Astrocyte of the cerebellum (primary cell): ENCODE measurements around the gene TRAPPC13.
"Not testable (repeated sequence)": the region's sequence is repeated elsewhere in the genome, so short reads cannot be mapped to it uniquely, and the experiment has no call there.

Experiments used
- DNase-seq: peaks from one replicate; pipeline ENCODE4 v3.0.0-alpha.2; 2011; ENCODE audit warnings: low read depth
- H3K4me3 ChIP-seq: 2 replicates; pipeline ENCODE4 v1.5.1; 2011; ENCODE audit warnings: mild to moderate bottlenecking, low read depth, low read length, moderate library complexity
- in situ Hi-C: cut with HindIII; loops from 2 replicates; pipeline ENCODE4 v1.10.0; 2017; ENCODE audit warnings: low sequenced_read_pairs
- TF ChIP-seq, protein P1 (sequence below): IDR thresholded peaks from 2 replicates; pipeline ENCODE4 v1.5.1; 2012; ENCODE audit warnings: low read length, low read depth, moderate library complexity, mild to moderate bottlenecking; ENCODE audit errors: missing control alignments

The TRAPPC13 gene

DNA sequence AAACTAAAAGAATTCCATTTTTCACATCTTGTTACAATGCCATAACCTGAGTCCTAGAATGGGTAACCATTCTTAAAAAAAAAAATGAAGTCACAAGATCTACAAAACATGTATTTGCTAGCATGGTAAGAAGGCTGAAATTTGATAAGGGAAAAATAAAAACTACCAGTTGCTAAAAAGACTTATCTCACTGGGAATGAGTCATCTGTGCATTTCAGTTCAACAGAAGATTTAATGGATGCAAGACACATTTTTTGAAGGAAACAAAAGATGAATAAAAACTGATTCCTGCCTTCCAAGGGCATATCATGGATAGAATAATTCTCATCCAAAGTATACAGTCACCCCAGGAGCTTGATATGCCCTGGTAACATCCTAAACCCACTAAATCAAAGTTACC, 49.9 kb downstream of the TRAPPC13 start:
- in situ Hi-C loops = no loop called here
- DNase-seq = no peak
- H3K4me3 ChIP-seq = no peak overlapping the region
- TF ChIP-seq, protein P1, sequence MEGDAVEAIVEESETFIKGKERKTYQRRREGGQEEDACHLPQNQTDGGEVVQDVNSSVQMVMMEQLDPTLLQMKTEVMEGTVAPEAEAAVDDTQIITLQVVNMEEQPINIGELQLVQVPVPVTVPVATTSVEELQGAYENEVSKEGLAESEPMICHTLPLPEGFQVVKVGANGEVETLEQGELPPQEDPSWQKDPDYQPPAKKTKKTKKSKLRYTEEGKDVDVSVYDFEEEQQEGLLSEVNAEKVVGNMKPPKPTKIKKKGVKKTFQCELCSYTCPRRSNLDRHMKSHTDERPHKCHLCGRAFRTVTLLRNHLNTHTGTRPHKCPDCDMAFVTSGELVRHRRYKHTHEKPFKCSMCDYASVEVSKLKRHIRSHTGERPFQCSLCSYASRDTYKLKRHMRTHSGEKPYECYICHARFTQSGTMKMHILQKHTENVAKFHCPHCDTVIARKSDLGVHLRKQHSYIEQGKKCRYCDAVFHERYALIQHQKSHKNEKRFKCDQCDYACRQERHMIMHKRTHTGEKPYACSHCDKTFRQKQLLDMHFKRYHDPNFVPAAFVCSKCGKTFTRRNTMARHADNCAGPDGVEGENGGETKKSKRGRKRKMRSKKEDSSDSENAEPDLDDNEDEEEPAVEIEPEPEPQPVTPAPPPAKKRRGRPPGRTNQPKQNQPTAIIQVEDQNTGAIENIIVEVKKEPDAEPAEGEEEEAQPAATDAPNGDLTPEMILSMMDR = no peak

DNA sequence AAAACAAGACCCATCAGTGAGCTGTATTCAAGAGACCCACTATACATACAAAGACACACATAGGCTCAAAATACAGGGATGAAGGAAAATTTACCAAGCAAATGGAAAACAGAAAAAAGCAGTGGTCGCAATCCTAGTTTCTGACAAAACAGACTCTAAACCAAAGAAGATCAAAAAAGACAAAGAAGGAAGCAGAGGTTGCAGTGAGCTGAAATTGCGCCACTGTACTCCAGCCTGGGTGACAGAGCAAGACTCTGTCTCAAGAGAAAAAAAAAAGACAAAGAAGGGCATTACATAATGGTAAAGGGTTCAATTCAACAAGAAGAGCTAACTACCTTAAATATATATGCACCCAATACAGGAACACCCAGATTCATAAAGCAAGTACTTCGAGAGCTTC, 51.2 kb downstream of the TRAPPC13 start:
- in situ Hi-C loops, DNase-seq, H3K4me3 ChIP-seq: not testable (repeated sequence)

DNA sequence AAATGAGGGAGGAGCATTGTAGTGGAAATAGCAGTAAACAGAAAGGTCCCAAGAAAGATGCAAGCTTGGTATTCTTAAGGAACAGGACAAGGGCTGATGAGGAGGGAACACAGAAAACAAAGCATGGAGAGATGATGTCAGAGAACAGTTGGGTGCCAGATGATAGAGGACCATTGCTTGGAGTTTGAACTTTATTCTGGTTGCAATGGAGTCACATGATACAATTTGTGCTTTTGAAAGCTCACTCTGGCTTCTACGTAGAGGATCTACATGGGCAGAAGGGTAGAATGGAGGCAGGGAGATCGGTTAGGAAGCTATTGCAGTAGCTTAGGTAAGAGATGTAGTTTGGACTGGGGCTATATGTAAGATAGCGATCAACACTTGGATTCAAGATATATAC, 57.3 kb downstream of the TRAPPC13 start:
- no peak overlapping the region for H3K4me3 ChIP-seq
- in situ Hi-C loops = loop anchor here (5.0 kb wide), 1 partner anchor 55 kb away; the partner anchor contains the start of genes SHLD3 and TRAPPC13
- DNase-seq = no peak
- TF ChIP-seq, protein P1 = no peak

DNA sequence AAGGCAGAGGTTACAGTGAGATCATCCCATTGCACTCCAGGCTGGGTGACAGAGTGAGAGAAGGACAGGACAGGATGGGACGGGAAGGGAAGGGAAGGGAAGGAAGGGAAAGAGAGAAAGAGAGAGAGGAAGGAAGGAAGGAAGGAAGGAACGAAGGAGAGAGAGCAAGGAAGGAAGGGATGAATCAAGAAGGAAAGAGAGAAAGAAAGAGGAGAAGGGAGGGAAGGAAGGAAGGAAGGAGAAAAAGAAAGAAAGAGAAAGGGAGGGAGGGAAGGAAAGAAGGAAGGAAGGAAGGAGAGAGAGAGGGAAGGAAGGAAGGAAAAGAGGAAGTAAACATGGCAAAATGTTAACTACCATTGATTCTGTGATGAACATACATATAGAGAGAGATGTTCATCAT, 68.3 kb downstream of the TRAPPC13 start:
- DNase-seq = no peak
- TF ChIP-seq, protein P1 = no peak
- in situ Hi-C loops = no loop called here
- no peak overlapping the region for H3K4me3 ChIP-seq

DNA sequence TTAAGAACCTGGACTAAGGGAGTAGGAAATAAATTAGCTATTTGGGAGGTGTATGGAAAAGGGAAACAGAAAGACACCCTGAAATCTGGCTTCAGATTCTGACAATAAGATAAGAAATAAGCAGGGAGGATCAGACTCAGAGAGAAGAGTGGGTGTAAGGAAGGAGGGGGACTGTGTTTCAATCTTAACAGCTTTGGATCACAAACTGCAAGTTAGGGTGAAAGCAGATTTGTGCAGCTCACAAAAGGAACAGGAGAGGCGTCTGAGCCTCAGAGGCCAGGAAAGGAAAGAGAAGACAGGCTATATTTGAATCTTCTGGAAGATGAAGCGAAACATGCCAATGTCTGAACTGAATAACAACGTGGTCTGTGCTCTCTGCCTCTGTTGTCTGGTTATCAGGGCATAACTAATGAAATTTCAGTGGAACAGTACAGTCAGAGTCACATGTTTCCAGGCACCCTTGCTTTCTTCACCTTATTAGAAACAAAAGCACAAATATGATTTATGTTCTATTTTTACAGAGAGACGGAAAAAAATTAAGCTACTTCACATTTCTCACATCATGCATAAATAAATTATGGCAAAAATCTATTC, 70.4 kb downstream of the TRAPPC13 start:
- no peak overlapping the region for H3K4me3 ChIP-seq
- DNase-seq = no peak
- in situ Hi-C loops = no loop called here
- TF ChIP-seq, protein P1 = no peak

DNA sequence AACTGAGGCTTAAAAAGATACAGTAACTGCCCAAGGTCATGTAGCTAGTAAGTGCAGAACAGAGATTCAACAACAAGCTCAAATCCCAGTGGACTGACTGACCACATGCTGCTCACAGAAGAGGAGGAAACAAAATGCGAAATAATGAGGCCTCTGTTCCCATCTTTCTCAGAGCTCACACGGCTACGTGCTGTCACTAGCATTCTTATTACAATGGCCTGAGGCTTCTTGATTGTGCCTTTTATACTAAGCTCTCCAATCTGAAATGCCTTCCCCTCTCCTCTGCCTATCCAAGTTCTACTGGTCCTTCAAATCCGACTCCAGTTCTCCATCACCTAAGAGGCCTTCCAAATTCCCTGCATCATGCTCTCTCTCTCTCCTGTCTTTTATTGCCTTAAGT, 71.1 kb downstream of the TRAPPC13 start:
- DNase-seq = no peak
- in situ Hi-C loops = no loop called here
- no peak overlapping the region for H3K4me3 ChIP-seq
- TF ChIP-seq, protein P1 = no peak

DNA sequence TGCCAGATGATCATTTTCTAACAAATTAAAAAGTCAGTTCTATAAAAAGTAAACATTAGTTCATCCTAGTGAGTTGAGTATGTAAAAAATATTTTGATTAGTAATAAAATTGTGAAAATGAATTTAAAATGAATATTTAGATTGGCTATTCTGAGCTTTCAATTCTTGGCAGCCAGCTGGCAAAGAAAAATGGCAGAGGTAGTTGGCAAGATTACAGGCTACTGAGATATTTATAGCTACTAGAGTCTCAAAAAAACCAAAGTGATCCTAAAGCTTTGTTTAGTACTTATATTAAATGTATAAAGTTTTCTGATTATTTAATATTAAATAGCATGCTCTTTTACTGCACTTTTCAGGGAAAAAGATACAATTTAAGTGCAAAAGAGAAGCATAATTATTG, 72.1 kb downstream of the TRAPPC13 start:
- in situ Hi-C loops = no loop called here
- TF ChIP-seq, protein P1 = no peak
- no peak for DNase-seq
- H3K4me3 ChIP-seq = no peak overlapping the region
